HG03103 (cell line): ENCODE measurements around the gene RADIL.
A peak's percentile ranks its signal among the peaks of the same experiment; 100 is the strongest.

Source experiments
- ATAC-seq: cut with Tn5 transposase; IDR thresholded peaks from one replicate; pipeline ENCODE4 v1.9.1; 2021; ENCODE audit warnings: low read depth; ENCODE audit not compliant: unreplicated experiment

Gene RADIL

GRCh38 chr7:4763091-4763793 lies 120.3 kb downstream of the RADIL start:
- no peak for ATAC-seq

- no peak for ATAC-seq
These were observed 121.1 kb downstream of the RADIL start for GRCh38 chr7:4762121-4763055.

GRCh38 chr7:4760952-4761351 lies 122.6 kb downstream of the RADIL start:
- no peak for ATAC-seq

GRCh38 chr7:4759211-4759610 lies 124.3 kb downstream of the RADIL start:
- no peak for ATAC-seq

GRCh38 chr7:4758791-4759190 lies 124.7 kb downstream of the RADIL start:
- ATAC-seq = no peak

- no peak for ATAC-seq
These were observed 125.4 kb downstream of the RADIL start for GRCh38 chr7:4758111-4758510.

- no peak for ATAC-seq
These were observed 128.5 kb downstream of the RADIL start for GRCh38 chr7:4755045-4755444.

- no peak for ATAC-seq
These were observed 129.0 kb downstream of the RADIL start for GRCh38 chr7:4754433-4755010.

GRCh38 chr7:4753598-4754432 lies 129.7 kb downstream of the RADIL start:
- ATAC-seq = peak; percentile 87

- ATAC-seq = no peak
These were observed 132.0 kb downstream of the RADIL start for GRCh38 chr7:4751398-4751947.

GRCh38 chr7:4749798-4750197 lies 133.7 kb downstream of the RADIL start:
- ATAC-seq = no peak

GRCh38 chr7:4749363-4749762 lies 134.2 kb downstream of the RADIL start:
- no peak for ATAC-seq
